ENCODE measurements around the gene EVI5. TPM values are rescaled to one million over a fixed set of nuclear protein-coding genes. Genes with fewer than 3 reads are reported as not detected.

EVI5 gene
- total and polyA plus RNA-seq, 10 of the 15 experiments (the other 5 are each of a cell fraction or from before 2014, with no cell fraction given) = 0.27 to 6.8 (median 1.7) TPM

- TF ChIP-seq ZNF217 (IDR thresholded peaks at IDR 0.05) (no peak), JUNB (IDR thresholded peaks at IDR 0.05) (peak; percentile 67), KAT2A (conservative IDR thresholded peaks at IDR 0.05; ENCODE audit: control insufficient read depth, low read depth, low read length) (no peak), HSF1 (IDR thresholded peaks at IDR 0.05; ENCODE audit: low read depth, low read length) (no peak), EZH2 (IDR thresholded peaks at IDR 0.05; ENCODE audit: borderline replicate concordance, control insufficient read depth, low read depth, low read length) (no peak), JUND (IDR thresholded peaks at IDR 0.05; ENCODE audit: low read depth, low read length) (no peak), ATF3 (IDR thresholded peaks at IDR 0.05; ENCODE audit: borderline replicate concordance, extremely low read depth, low read depth, low read length) (no peak), ZNF207 (IDR thresholded peaks at IDR 0.05; ENCODE audit: borderline replicate concordance) (no peak), KDM1A (IDR thresholded peaks at IDR 0.05; ENCODE audit: borderline replicate concordance) (no peak), ZNF24 (IDR thresholded peaks at IDR 0.05) (no peak), ZNF592 (IDR thresholded peaks at IDR 0.05) (no peak), SMAD5 (IDR thresholded peaks at IDR 0.05; ENCODE audit: low read depth) (no peak; the same call in 1 of the 2 replicates), CBX3 (IDR thresholded peaks at IDR 0.05; ENCODE audit: borderline replicate concordance, low read depth) (no peak), GABPA (IDR thresholded peaks at IDR 0.05; ENCODE audit: low read depth) (no peak), MAX (IDR thresholded peaks at IDR 0.05; ENCODE audit: low read depth, low read length) (no peak), PAX5 (IDR thresholded peaks at IDR 0.05; ENCODE audit: borderline replicate concordance, low read depth, low read length) (0 out of 2 replicates have a peak, but pooled peaks have one; percentile 21), ELK1 (IDR thresholded peaks at IDR 0.05; ENCODE audit: low read depth, low read length) (no peak)
- TF ChIP-seq, protein P1, sequence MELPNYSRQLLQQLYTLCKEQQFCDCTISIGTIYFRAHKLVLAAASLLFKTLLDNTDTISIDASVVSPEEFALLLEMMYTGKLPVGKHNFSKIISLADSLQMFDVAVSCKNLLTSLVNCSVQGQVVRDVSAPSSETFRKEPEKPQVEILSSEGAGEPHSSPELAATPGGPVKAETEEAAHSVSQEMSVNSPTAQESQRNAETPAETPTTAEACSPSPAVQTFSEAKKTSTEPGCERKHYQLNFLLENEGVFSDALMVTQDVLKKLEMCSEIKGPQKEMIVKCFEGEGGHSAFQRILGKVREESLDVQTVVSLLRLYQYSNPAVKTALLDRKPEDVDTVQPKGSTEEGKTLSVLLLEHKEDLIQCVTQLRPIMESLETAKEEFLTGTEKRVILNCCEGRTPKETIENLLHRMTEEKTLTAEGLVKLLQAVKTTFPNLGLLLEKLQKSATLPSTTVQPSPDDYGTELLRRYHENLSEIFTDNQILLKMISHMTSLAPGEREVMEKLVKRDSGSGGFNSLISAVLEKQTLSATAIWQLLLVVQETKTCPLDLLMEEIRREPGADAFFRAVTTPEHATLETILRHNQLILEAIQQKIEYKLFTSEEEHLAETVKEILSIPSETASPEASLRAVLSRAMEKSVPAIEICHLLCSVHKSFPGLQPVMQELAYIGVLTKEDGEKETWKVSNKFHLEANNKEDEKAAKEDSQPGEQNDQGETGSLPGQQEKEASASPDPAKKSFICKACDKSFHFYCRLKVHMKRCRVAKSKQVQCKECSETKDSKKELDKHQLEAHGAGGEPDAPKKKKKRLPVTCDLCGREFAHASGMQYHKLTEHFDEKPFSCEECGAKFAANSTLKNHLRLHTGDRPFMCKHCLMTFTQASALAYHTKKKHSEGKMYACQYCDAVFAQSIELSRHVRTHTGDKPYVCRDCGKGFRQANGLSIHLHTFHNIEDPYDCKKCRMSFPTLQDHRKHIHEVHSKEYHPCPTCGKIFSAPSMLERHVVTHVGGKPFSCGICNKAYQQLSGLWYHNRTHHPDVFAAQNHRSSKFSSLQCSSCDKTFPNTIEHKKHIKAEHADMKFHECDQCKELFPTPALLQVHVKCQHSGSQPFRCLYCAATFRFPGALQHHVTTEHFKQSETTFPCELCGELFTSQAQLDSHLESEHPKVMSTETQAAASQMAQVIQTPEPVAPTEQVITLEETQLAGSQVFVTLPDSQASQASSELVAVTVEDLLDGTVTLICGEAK (IDR thresholded peaks at IDR 0.05; ENCODE audit: borderline replicate concordance) = no peak
Measured at GRCh38 chr1:92538413-92539061, 246.4 kb downstream of the EVI5 start (continued).
